K562 (cell line): ENCODE data around the gene CNKSR1. TPM values are rescaled to one million over a fixed set of nuclear protein-coding genes. Genes with fewer than 3 reads are reported as not detected.

Experiments
- ARID2 ChIP-seq: fragments of 450-650 bp; IDR thresholded peaks from 2 replicates; pipeline ENCODE4 v1.6.1; 2017; ENCODE audit warnings: antibody characterized with exemption, mild to moderate bottlenecking
- ATF2 ChIP-seq: sonication (generic); formaldehyde crosslinking; IDR thresholded peaks from 2 replicates; pipeline ENCODE4 v1.8.1; 2022; ENCODE audit warnings: missing genetic modification reagents
- CHD4 ChIP-seq: fragments of 200-600 bp; sonication (generic); IDR thresholded peaks from 3 replicates; pipeline ENCODE4 v1.6.1; 2012; ENCODE audit warnings: low read depth, mild to moderate bottlenecking, mixed read lengths, low read length, inconsistent platforms; ENCODE audit not compliant: insufficient read depth, insufficient replicate concordance, poor library complexity, severe bottlenecking
- L3MBTL2 ChIP-seq: fragments of 450-650 bp; IDR thresholded peaks from 2 replicates; pipeline ENCODE4 v1.6.1; 2016; ENCODE audit warnings: mild to moderate bottlenecking, moderate library complexity
- RFX1 ChIP-seq: fragments of 450-650 bp; IDR thresholded peaks from 2 replicates; pipeline ENCODE4 v1.6.1; 2016; ENCODE audit warnings: mild to moderate bottlenecking, moderate library complexity
- SNRNP70 ChIP-seq: fragments of 200-400 bp; formaldehyde crosslinking; optimal IDR thresholded peaks from 2 replicates; pipeline ENCODE3; 2017; ENCODE audit warnings: low read depth, low read length
- SREBF2 ChIP-seq: sonication (generic); formaldehyde crosslinking; IDR thresholded peaks from 2 replicates; pipeline ENCODE4 v1.4.0; 2020; ENCODE audit warnings: mild to moderate bottlenecking, missing genetic modification reagents
- TSC22D4 ChIP-seq: fragments of 450-650 bp; IDR thresholded peaks from 2 replicates; pipeline ENCODE4 v1.6.1; 2016; ENCODE audit warnings: missing genetic modification characterization, missing biosample characterization, control low read depth
- polyA plus RNA-seq, 8 experiments: library from polyadenylated mRNA; depleted of rRNA in 4 of 8; stranded (reverse) in 5 of 8; unstranded in 3 of 8; fragments of >200 nt; fragmentation: Nextera tagmentation in 2 of 8; fragmentation: Illumina TruSeq in 1 of 8; extraction: Ambion mirVana in 2 of 8; extraction: Trizol in 1 of 8; gene quantifications; 2 replicates each; pipeline versions ENCODE4 v1.2.1 to v1.2.3, GENCODE V29; 2011 to 2014; ENCODE audit warnings: inconsistent platforms in 1 of 8, missing spikeins in 1 of 8
- total RNA-seq, 7 experiments: library from RNA; depleted of rRNA in 6 of 7; stranded (reverse); fragments of >200 nt in 6 of 7; fragmentation: Illumina TruSeq in 2 of 7; extraction: Trizol in 2 of 7; gene quantifications; 2 replicates each; pipeline versions ENCODE4 v1.2.1 to v1.2.3, GENCODE V29; 2011 to 2021; ENCODE audit warnings: low replicate concordance in 1 of 7
- TF ChIP-seq, protein P1 (sequence below), 2 experiments: fragments of 450-650 bp; IDR thresholded peaks; 2 replicates each; pipeline ENCODE4 v1.6.1; 2016; ENCODE audit warnings: mild to moderate bottlenecking in 2 of 2, borderline replicate concordance in 1 of 2, low read depth in 1 of 2, moderate library complexity in 1 of 2
- TF ChIP-seq, protein P2 (sequence below): fragments of 250-450 bp; sonication (Bioruptor Pico); IDR thresholded peaks from 2 replicates; pipeline ENCODE4 v1.5.0; 2021; ENCODE audit warnings: mild to moderate bottlenecking, borderline replicate concordance
- TF ChIP-seq, protein P3 (sequence below): sonication (generic); formaldehyde crosslinking; IDR thresholded peaks from 2 replicates; pipeline ENCODE4 v1.4.0; 2020; ENCODE audit warnings: mild to moderate bottlenecking, missing genetic modification reagents

Gene CNKSR1
- total and polyA plus RNA-seq, 9 of the 15 experiments (the other 6 are each of a cell fraction or from before 2014, with no cell fraction given): 0.03 to 2.8 (median 1.1) TPM

DNA sequence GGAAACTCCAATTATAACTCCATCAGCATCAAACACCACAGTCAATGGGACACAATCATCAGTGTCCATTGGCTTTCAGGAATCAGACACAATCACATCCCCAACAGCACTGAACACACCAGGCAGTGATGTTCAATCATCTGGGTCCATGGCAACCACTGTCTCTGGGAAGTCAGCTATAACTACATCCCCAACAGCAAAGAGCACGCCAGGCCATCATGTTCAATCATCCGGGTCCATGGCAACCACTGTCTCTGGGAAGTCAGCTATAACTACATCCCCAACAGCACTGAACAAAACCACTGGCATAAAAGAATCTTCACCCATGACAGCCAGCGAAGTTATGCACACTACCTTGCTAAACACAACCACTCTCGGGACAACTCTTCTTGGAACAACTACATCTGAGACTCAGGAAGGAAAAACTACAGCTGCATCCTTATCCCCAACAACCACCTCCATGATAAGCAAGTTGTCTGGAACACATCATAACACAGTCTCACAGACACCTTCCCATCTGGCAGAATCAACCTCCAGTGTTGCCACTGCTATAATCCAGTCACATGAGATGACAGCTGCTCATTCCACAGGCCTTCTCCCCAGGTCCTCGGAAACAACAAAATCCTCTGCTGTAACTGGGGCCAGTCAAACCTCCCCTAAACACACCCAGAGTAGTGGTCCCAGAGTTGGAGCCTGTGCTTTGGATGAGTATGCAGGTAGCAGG lies 33.0 kb downstream of the CNKSR1 start (continued):
- TF ChIP-seq, protein P1, sequence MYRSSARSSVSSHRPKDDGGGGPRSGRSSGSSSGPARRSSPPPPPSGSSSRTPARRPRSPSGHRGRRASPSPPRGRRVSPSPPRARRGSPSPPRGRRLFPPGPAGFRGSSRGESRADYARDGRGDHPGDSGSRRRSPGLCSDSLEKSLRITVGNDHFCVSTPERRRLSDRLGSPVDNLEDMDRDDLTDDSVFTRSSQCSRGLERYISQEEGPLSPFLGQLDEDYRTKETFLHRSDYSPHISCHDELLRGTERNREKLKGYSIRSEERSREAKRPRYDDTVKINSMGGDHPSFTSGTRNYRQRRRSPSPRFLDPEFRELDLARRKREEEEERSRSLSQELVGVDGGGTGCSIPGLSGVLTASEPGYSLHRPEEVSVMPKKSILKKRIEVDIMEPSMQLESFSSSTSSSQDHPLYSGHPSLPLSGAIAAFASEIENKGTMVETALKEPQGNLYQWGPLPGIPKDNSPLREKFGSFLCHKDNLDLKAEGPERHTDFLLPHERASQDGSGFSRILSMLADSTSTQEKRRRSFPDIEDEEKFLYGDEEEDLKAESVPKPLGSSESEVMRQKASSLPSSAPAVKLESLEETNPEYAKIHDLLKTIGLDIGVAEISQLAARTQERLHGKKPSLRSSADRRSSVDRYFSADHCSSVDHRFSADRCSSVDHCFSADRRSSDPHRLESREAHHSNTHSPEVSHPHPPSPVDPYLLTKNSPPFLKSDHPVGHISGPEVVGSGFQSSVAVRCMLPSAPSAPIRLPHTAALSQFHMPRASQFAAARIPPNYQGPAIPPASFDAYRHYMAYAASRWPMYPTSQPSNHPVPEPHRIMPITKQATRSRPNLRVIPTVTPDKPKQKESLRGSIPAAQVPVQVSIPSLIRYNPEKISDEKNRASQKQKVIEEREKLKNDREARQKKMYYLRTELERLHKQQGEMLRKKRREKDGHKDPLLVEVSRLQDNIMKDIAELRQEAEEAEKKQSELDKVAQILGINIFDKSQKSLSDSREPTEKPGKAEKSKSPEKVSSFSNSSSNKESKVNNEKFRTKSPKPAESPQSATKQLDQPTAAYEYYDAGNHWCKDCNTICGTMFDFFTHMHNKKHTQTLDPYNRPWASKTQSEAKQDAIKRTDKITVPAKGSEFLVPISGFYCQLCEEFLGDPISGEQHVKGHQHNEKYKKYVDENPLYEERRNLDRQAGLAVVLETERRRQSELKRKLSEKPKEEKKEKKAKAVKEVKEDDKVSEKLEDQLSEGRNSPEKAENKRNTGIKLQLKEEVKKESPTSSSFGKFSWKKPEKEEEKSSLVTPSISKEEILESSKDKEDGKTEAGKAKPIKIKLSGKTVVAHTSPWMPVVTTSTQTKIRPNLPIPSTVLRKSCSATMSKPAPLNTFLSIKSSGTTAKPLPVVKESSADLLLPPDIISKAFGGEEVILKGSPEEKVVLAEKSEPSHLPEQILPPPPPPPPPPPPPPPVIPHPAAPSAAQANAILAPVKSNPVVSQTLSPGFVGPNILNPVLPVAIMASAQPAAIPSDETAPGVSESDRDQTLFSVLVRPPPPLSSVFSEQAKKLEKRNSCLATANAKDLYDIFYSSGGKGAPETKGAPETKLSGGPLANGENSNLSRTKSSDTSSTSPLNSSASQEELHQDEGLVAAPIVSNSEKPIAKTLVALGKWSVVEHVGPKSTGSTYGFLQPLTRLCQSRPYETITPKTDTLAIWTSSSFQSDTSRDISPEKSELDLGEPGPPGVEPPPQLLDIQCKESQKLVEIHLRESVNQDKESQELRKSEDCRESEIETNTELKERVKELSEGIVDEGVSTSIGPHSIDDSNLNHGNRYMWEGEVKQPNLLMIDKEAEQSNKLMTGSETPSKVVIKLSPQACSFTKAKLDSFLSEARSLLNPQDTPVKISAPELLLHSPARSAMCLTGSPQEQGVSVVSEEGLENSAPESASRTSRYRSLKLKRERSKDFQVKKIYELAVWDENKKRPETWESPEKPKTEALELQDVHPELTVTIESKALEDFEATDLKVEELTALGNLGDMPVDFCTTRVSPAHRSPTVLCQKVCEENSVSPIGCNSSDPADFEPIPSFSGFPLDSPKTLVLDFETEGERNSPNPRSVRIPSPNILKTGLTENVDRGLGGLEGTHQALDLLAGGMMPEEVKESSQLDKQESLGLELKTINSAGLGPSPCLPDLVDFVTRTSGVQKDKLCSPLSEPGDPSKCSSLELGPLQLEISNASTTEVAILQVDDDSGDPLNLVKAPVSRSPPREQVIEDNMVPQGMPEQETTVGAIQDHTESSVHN (IDR thresholded peaks at IDR 0.05; ENCODE audit: borderline replicate concordance in 1 of 2, low read depth in 1 of 2): no peak
- TF ChIP-seq SREBF2 (CRISPR knock-in tag): no peak
- TF ChIP-seq L3MBTL2: no peak
- TF ChIP-seq ARID2: no peak
- TF ChIP-seq, protein P2, sequence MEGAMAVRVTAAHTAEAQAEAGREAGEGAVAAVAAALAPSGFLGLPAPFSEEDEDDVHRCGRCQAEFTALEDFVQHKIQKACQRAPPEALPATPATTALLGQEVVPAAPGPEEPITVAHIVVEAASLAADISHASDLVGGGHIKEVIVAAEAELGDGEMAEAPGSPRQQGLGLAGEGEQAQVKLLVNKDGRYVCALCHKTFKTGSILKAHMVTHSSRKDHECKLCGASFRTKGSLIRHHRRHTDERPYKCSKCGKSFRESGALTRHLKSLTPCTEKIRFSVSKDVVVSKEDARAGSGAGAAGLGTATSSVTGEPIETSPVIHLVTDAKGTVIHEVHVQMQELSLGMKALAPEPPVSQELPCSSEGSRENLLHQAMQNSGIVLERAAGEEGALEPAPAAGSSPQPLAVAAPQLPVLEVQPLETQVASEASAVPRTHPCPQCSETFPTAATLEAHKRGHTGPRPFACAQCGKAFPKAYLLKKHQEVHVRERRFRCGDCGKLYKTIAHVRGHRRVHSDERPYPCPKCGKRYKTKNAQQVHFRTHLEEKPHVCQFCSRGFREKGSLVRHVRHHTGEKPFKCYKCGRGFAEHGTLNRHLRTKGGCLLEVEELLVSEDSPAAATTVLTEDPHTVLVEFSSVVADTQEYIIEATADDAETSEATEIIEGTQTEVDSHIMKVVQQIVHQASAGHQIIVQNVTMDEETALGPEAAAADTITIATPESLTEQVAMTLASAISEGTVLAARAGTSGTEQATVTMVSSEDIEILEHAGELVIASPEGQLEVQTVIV: no peak
- TF ChIP-seq ATF2 (CRISPR knock-in tag): no peak
- TF ChIP-seq CHD4: no peak
- no peak for TF ChIP-seq SNRNP70
- TF ChIP-seq RFX1: no peak
- TF ChIP-seq, protein P3, sequence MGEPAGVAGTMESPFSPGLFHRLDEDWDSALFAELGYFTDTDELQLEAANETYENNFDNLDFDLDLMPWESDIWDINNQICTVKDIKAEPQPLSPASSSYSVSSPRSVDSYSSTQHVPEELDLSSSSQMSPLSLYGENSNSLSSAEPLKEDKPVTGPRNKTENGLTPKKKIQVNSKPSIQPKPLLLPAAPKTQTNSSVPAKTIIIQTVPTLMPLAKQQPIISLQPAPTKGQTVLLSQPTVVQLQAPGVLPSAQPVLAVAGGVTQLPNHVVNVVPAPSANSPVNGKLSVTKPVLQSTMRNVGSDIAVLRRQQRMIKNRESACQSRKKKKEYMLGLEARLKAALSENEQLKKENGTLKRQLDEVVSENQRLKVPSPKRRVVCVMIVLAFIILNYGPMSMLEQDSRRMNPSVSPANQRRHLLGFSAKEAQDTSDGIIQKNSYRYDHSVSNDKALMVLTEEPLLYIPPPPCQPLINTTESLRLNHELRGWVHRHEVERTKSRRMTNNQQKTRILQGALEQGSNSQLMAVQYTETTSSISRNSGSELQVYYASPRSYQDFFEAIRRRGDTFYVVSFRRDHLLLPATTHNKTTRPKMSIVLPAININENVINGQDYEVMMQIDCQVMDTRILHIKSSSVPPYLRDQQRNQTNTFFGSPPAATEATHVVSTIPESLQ (CRISPR knock-in tag): no peak
- TF ChIP-seq TSC22D4: no peak
- TF ChIP-seq, all 486 proteins: peak for 0
